HepG2 (cell line): Measurements from ENCODE around the gene SEPHS2. TPM values are rescaled to one million over a fixed set of nuclear protein-coding genes. Genes with fewer than 3 reads are reported as not detected.

Experiments
- CBX2 ChIP-seq, 2 experiments: fragments of 200-600 bp in 1 of 2; sonication (generic); formaldehyde crosslinking in 1 of 2; IDR thresholded peaks; 2 replicates each; pipeline versions ENCODE4 v1.7.0 to v1.8.1; 2018 to 2022; ENCODE audit warnings: low read depth in 2 of 2, low read length in 1 of 2, mild to moderate bottlenecking in 1 of 2, missing genetic modification reagents in 1 of 2
- ERF ChIP-seq: IDR thresholded peaks from 2 replicates; pipeline ENCODE4 v1.6.1; 2018; ENCODE audit warnings: missing biosample characterization, missing genetic modification reagents
- FOXM1 ChIP-seq: sonication (generic); formaldehyde crosslinking; IDR thresholded peaks from 2 replicates; pipeline ENCODE4 v1.5.0; 2020; ENCODE audit warnings: missing genetic modification reagents
- HOXA7 ChIP-seq: sonication (generic); formaldehyde crosslinking; IDR thresholded peaks from 2 replicates; pipeline ENCODE4 v1.8.1; 2022; ENCODE audit warnings: mild to moderate bottlenecking, missing genetic modification reagents, moderate library complexity
- KAT8 ChIP-seq: IDR thresholded peaks from 2 replicates; pipeline ENCODE4 v1.6.1; 2016; ENCODE audit warnings: missing genetic modification reagents, missing compliant biosample characterization
- SRSF9 ChIP-seq: fragments of 200-400 bp; formaldehyde crosslinking; IDR thresholded peaks from 2 replicates; pipeline ENCODE4 v1.6.1; 2018; ENCODE audit warnings: borderline replicate concordance, mild to moderate bottlenecking, low read depth, low read length; ENCODE audit not compliant: insufficient read depth, poor library complexity, severe bottlenecking
- ZBTB7A ChIP-seq: sonication (generic); formaldehyde crosslinking; IDR thresholded peaks from 2 replicates; pipeline ENCODE4 v1.8.0; 2022; ENCODE audit warnings: mild to moderate bottlenecking, missing genetic modification reagents
- ZNF337 ChIP-seq: sonication (generic); formaldehyde crosslinking; IDR thresholded peaks from 2 replicates; pipeline ENCODE4 v1.5.1; 2020; ENCODE audit warnings: missing genetic modification reagents, low read depth, mild to moderate bottlenecking, borderline replicate concordance
- ZNF383 ChIP-seq: sonication (generic); formaldehyde crosslinking; IDR thresholded peaks from 2 replicates; pipeline ENCODE4 v1.4.0; 2020; ENCODE audit warnings: missing genetic modification reagents, mild to moderate bottlenecking, borderline replicate concordance
- ZNF878 ChIP-seq: sonication (generic); formaldehyde crosslinking; IDR thresholded peaks from 2 replicates; pipeline ENCODE4 v1.8.1; 2023; ENCODE audit warnings: mild to moderate bottlenecking, missing genetic modification reagents, moderate library complexity
- polyA plus RNA-seq, 8 experiments: library from polyadenylated mRNA; depleted of rRNA in 3 of 8; stranded (reverse) in 7 of 8; unstranded in 1 of 8; fragments of >200 nt; fragmentation: Illumina TruSeq in 4 of 8; extraction: Trizol in 4 of 8; gene quantifications; 2 replicates each; pipeline versions ENCODE4 v1.2.1 to v1.2.3, GENCODE V29; 2011 to 2016; ENCODE audit warnings: low read depth in 4 of 8, missing spikeins in 1 of 8, mixed read lengths in 1 of 8; ENCODE audit not compliant: insufficient read depth in 1 of 8
- total RNA-seq, 5 experiments: library from RNA; depleted of rRNA; stranded (reverse); fragments of >200 nt; fragmentation: Illumina TruSeq; extraction: Trizol; gene quantifications; 2 replicates each; pipeline ENCODE4 v1.2.3, GENCODE V29; 2016; ENCODE audit warnings: low read depth in 1 of 5
- TF ChIP-seq, protein P1 (sequence below), 2 experiments: sonication (generic) in 1 of 2; formaldehyde crosslinking in 1 of 2; IDR thresholded peaks; 2 replicates each; pipeline versions ENCODE4 v1.4.0 to v1.6.1; 2018 to 2020; ENCODE audit warnings: missing genetic modification reagents in 2 of 2, borderline replicate concordance in 1 of 2, low read depth in 1 of 2, mild to moderate bottlenecking in 1 of 2, missing biosample characterization in 1 of 2
- TF ChIP-seq, protein P2 (sequence below): sonication (generic); formaldehyde crosslinking; IDR thresholded peaks from 2 replicates; pipeline ENCODE4 v1.8.0; 2023; ENCODE audit warnings: mild to moderate bottlenecking, missing genetic modification reagents
- TF ChIP-seq, protein P3 (sequence below): sonication (generic); formaldehyde crosslinking; IDR thresholded peaks from 2 replicates; pipeline ENCODE4 v1.4.0; 2020; ENCODE audit warnings: missing genetic modification reagents
- TF ChIP-seq, protein P4 (sequence below): sonication (generic); formaldehyde crosslinking; IDR thresholded peaks from 2 replicates; pipeline ENCODE4 v1.5.0; 2020; ENCODE audit warnings: missing genetic modification reagents, mild to moderate bottlenecking, borderline replicate concordance

The SEPHS2 gene
- total and polyA plus RNA-seq, 2 of the 13 experiments (the other 11 are each of a cell fraction or from before 2014, with no cell fraction given) = 20.7 to 127 TPM

DNA sequence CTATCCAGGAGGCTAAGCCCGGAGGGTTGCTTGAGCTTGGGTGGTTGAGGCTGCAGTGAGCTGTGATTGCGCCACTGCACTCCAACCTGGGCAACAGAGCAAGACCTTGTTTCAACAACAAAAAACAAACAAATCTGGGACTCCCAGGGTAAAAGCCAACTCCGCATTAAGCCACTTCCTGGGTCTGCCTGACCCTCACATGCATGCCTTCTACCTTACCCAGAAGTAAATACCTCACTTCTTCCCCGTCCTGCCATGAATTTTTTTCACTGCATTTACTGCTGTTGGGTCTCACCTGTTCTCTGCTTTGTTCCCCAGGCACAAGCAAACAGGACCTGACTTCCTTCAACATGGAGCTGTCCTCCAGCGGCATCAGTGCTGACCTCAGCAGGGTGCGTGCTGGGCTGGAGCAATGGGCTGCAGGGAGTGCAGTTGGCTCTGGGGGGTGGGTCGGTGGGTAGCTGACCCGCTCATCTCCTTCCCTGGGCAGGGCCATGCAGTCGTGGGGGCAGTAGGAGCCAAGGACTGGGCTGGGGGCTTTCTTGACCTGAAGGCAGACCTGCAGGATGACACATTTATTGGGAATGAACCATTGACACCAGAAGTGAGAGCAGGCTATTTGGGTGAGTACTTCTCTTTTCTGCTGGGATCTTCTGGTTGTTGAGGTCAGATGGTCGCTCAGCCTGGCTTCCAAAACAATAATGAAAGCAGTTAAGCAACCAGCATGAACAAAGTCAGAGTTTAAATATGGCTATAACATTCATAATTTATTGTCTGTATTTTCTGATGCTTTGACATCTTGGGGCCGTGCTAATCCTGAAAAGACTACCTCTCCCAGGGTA is 43.3 kb upstream of the SEPHS2 start (continued):
- TF ChIP-seq KAT8 (peak; percentile 70; the same call in 1 of the 2 replicates), ZNF878 (no peak), ZNF383 (no peak), CBX2 (IDR thresholded peaks at IDR 0.05; ENCODE audit: low read depth, low read length) (no peak), CBX2 (CRISPR knock-in tag; IDR thresholded peaks at IDR 0.05; ENCODE audit: low read depth) (no peak), ERF (CRISPR knock-in tag) (0 out of 2 replicates have a peak, but pooled peaks have one; percentile 28), SRSF9 (no peak), FOXM1 (no peak), ZBTB7A (CRISPR knock-in tag) (no peak; the same call in 1 of the 2 replicates), ZNF337 (0 out of 2 replicates have a peak, but pooled peaks have one; percentile 52), HOXA7 (CRISPR knock-in tag) (no peak)
- TF ChIP-seq, protein P1, sequence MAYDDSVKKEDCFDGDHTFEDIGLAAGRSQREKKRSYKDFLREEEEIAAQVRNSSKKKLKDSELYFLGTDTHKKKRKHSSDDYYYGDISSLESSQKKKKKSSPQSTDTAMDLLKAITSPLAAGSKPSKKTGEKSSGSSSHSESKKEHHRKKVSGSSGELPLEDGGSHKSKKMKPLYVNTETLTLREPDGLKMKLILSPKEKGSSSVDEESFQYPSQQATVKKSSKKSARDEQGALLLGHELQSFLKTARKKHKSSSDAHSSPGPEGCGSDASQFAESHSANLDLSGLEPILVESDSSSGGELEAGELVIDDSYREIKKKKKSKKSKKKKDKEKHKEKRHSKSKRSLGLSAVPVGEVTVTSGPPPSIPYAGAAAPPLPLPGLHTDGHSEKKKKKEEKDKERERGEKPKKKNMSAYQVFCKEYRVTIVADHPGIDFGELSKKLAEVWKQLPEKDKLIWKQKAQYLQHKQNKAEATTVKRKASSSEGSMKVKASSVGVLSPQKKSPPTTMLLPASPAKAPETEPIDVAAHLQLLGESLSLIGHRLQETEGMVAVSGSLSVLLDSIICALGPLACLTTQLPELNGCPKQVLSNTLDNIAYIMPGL (CRISPR knock-in tag; IDR thresholded peaks at IDR 0.05; ENCODE audit: borderline replicate concordance in 1 of 2, low read depth in 1 of 2) = no peak
- TF ChIP-seq, protein P2, sequence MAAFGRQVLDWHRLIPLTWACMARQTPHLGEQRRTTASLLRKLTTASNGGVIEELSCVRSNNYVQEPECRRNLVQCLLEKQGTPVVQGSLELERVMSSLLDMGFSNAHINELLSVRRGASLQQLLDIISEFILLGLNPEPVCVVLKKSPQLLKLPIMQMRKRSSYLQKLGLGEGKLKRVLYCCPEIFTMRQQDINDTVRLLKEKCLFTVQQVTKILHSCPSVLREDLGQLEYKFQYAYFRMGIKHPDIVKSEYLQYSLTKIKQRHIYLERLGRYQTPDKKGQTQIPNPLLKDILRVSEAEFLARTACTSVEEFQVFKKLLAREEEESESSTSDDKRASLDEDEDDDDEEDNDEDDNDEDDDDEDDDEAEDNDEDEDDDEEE (CRISPR knock-in tag) = no peak
- TF ChIP-seq, protein P3, sequence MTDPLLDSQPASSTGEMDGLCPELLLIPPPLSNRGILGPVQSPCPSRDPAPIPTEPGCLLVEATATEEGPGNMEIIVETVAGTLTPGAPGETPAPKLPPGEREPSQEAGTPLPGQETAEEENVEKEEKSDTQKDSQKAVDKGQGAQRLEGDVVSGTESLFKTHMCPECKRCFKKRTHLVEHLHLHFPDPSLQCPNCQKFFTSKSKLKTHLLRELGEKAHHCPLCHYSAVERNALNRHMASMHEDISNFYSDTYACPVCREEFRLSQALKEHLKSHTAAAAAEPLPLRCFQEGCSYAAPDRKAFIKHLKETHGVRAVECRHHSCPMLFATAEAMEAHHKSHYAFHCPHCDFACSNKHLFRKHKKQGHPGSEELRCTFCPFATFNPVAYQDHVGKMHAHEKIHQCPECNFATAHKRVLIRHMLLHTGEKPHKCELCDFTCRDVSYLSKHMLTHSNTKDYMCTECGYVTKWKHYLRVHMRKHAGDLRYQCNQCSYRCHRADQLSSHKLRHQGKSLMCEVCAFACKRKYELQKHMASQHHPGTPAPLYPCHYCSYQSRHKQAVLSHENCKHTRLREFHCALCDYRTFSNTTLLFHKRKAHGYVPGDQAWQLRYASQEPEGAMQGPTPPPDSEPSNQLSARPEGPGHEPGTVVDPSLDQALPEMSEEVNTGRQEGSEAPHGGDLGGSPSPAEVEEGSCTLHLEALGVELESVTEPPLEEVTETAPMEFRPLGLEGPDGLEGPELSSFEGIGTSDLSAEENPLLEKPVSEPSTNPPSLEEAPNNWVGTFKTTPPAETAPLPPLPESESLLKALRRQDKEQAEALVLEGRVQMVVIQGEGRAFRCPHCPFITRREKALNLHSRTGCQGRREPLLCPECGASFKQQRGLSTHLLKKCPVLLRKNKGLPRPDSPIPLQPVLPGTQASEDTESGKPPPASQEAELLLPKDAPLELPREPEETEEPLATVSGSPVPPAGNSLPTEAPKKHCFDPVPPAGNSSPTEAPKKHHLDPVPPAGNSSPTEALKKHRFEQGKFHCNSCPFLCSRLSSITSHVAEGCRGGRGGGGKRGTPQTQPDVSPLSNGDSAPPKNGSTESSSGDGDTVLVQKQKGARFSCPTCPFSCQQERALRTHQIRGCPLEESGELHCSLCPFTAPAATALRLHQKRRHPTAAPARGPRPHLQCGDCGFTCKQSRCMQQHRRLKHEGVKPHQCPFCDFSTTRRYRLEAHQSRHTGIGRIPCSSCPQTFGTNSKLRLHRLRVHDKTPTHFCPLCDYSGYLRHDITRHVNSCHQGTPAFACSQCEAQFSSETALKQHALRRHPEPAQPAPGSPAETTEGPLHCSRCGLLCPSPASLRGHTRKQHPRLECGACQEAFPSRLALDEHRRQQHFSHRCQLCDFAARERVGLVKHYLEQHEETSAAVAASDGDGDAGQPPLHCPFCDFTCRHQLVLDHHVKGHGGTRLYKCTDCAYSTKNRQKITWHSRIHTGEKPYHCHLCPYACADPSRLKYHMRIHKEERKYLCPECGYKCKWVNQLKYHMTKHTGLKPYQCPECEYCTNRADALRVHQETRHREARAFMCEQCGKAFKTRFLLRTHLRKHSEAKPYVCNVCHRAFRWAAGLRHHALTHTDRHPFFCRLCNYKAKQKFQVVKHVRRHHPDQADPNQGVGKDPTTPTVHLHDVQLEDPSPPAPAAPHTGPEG = 0 out of 2 replicates have a peak, but pooled peaks have one; percentile 60
- TF ChIP-seq, protein P4, sequence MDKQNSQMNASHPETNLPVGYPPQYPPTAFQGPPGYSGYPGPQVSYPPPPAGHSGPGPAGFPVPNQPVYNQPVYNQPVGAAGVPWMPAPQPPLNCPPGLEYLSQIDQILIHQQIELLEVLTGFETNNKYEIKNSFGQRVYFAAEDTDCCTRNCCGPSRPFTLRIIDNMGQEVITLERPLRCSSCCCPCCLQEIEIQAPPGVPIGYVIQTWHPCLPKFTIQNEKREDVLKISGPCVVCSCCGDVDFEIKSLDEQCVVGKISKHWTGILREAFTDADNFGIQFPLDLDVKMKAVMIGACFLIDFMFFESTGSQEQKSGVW = no peak
